ENCODE results near the gene MSRB2.

- TF ChIP-seq CTCF (IDR thresholded peaks at IDR 0.05): no peak
- no peak for TF ChIP-seq POLR2A (IDR thresholded peaks at IDR 0.05)
Observed at GRCh38 chr10:23081221-23081750, 14.1 kb upstream of the MSRB2 start.
